IMR-90 (cell line): Measurements from ENCODE around the gene AGT. TPM values are rescaled to one million over a fixed set of nuclear protein-coding genes. Genes with fewer than 3 reads are reported as not detected.

Experiments
- ATAC-seq: fragments of 200-7000 bp; cut with Tn5 transposase; 2 replicates; pipeline ENCODE4 v1.9.1; 2020; ENCODE audit warnings: low read depth, mild to moderate bottlenecking, moderate library complexity
- BruUV-seq: library from RNA; stranded (reverse); fragments of 400-500 nt; replicated peaks from 2 replicates; lab custom pipeline; 2021; lab: Mats Ljungman, UMichigan
- CTCF ChIA-PET: fragments of 300-600 bp; formaldehyde crosslinking; extraction: SDS; loops from one replicate; lab custom pipeline; 2021; ENCODE audit warnings: antibody characterized with exemption; lab: Yijun Ruan, JAX
- POLR2A ChIA-PET: fragments of 300-600 bp; sonication (Branson Sonifier 250); formaldehyde crosslinking; loops from one replicate; lab custom pipeline; 2022; ENCODE audit warnings: antibody characterized with exemption; ENCODE audit not compliant: unreplicated experiment; lab: Charles Lee
- DNase-seq: peaks from one replicate; pipeline ENCODE4 v3.0.0; 2013
- H2AFZ ChIP-seq: replicated peaks from 2 replicates; pipeline ENCODE3; 2013; ENCODE audit warnings: low read length, mild to moderate bottlenecking; ENCODE audit not compliant: poor library complexity
- H2AK5ac ChIP-seq: 2 replicates; pipeline ENCODE4 v1.6.1; 2013; ENCODE audit warnings: low read depth, low read length, inconsistent platforms
- H2AK9ac ChIP-seq: replicated peaks from 2 replicates; pipeline ENCODE3; 2013; ENCODE audit warnings: mild to moderate bottlenecking, low read depth, low read length, moderate library complexity; ENCODE audit not compliant: poor library complexity
- H2BK120ac ChIP-seq: 2 replicates; pipeline ENCODE4 v1.6.1; 2013; ENCODE audit warnings: low read depth, low read length, inconsistent platforms
- H2BK15ac ChIP-seq: 3 replicates; pipeline ENCODE4 v1.6.1; 2013; ENCODE audit warnings: low read depth, low read length, inconsistent platforms
- H2BK20ac ChIP-seq: 2 replicates; pipeline ENCODE4 v1.6.1; 2013; ENCODE audit warnings: low read depth, mild to moderate bottlenecking, inconsistent platforms, low read length, moderate library complexity
- H2BK5ac ChIP-seq: 2 replicates; pipeline ENCODE4 v1.6.1; 2013; ENCODE audit warnings: mild to moderate bottlenecking, low read depth, low read length, inconsistent platforms; ENCODE audit not compliant: poor library complexity, severe bottlenecking
- H3K14ac ChIP-seq: replicated peaks from 2 replicates; pipeline ENCODE4 v1.6.1; 2013; ENCODE audit warnings: low read depth, low read length, inconsistent platforms
- H3K18ac ChIP-seq: 2 replicates; pipeline ENCODE4 v1.6.1; 2013; ENCODE audit warnings: low read depth, low read length, control low read depth
- H3K23ac ChIP-seq: 2 replicates; pipeline ENCODE4 v1.6.1; 2013; ENCODE audit warnings: low read depth, low read length, inconsistent platforms
- H3K27ac ChIP-seq: 2 replicates; pipeline ENCODE4 v1.5.1; 2013; ENCODE audit warnings: mild to moderate bottlenecking, control low read depth, low read length; ENCODE audit not compliant: insufficient read depth
- H3K27me3 ChIP-seq: 2 replicates; pipeline ENCODE4 v1.6.1; 2013; ENCODE audit warnings: low read length; ENCODE audit not compliant: control insufficient read depth, insufficient read depth
- H3K36me3 ChIP-seq: 2 replicates; pipeline ENCODE4 v1.6.1; 2013; ENCODE audit warnings: low read length, mixed read lengths; ENCODE audit not compliant: control insufficient read depth, insufficient read depth
- H3K4ac ChIP-seq: 2 replicates; pipeline ENCODE4 v1.6.1; 2013; ENCODE audit warnings: low read depth, low read length, inconsistent platforms
- H3K4me1 ChIP-seq: 2 replicates; pipeline ENCODE4 v1.6.1; 2013; ENCODE audit warnings: low read length, mixed read lengths; ENCODE audit not compliant: control insufficient read depth, insufficient read depth
- H3K4me2 ChIP-seq: 2 replicates; pipeline ENCODE4 v1.6.1; 2013; ENCODE audit warnings: low read depth, mild to moderate bottlenecking, control low read depth, low read length, moderate library complexity
- H3K4me3 ChIP-seq: 2 replicates; pipeline ENCODE4 v1.5.1; 2013; ENCODE audit warnings: low read depth, mild to moderate bottlenecking, control low read depth, low read length, moderate library complexity; ENCODE audit not compliant: insufficient read depth
- H3K56ac ChIP-seq: 2 replicates; pipeline ENCODE4 v1.6.1; 2013; ENCODE audit warnings: low read length, inconsistent platforms; ENCODE audit not compliant: insufficient read depth; ENCODE audit errors: extremely low read depth
- H3K79me1 ChIP-seq, 2 experiments: 2 replicates each; pipeline ENCODE4 v1.6.1; 2013; ENCODE audit warnings: low read length in 2 of 2, inconsistent platforms in 1 of 2, low read depth in 1 of 2
- H3K9ac ChIP-seq: 2 replicates; pipeline ENCODE4 v1.6.1; 2013; ENCODE audit warnings: low read depth, low read length, control low read depth
- H3K9me1 ChIP-seq: 2 replicates; pipeline ENCODE4 v1.6.1; 2013; ENCODE audit warnings: low read length, inconsistent platforms; ENCODE audit not compliant: insufficient read depth
- H3K9me3 ChIP-seq: 2 replicates; pipeline ENCODE4 v1.6.1; 2013; ENCODE audit warnings: low read length; ENCODE audit not compliant: control insufficient read depth, insufficient read depth
- H4K20me1 ChIP-seq: 2 replicates; pipeline ENCODE4 v1.6.1; 2013; ENCODE audit warnings: low read length, inconsistent platforms; ENCODE audit not compliant: insufficient read depth
- H4K5ac ChIP-seq: 2 replicates; pipeline ENCODE4 v1.6.1; 2013; ENCODE audit warnings: mild to moderate bottlenecking, low read depth, low read length, control low read depth
- H4K8ac ChIP-seq, 2 experiments: 2 replicates each; pipeline ENCODE4 v1.6.1; 2013; ENCODE audit warnings: low read depth in 2 of 2, low read length in 2 of 2, control low read depth in 1 of 2, inconsistent platforms in 1 of 2
- H4K91ac ChIP-seq: 2 replicates; pipeline ENCODE4 v1.6.1; 2013; ENCODE audit warnings: low read depth, low read length, inconsistent platforms; ENCODE audit not compliant: insufficient read depth
- BHLHE40 ChIP-seq: fragments of 150-350 bp; IDR thresholded peaks from 2 replicates; pipeline ENCODE4 v1.6.1; 2016; ENCODE audit warnings: mild to moderate bottlenecking, low read depth, low read length
- CEBPB ChIP-seq: IDR thresholded peaks from 2 replicates; pipeline ENCODE4 v1.6.1; 2012; ENCODE audit warnings: low read depth, low read length, improper control_type of control experiment
- CHD1 ChIP-seq: IDR thresholded peaks from 2 replicates; pipeline ENCODE4 v1.6.1; 2012; ENCODE audit warnings: low read depth, low read length, improper control_type of control experiment
- CTCF ChIP-seq: conservative IDR thresholded peaks from 2 replicates; pipeline ENCODE4 v1.5.1; 2012; ENCODE audit warnings: mild to moderate bottlenecking, low read depth, low read length, improper control_type of control experiment
- ELK1 ChIP-seq: fragments of 150-350 bp; IDR thresholded peaks from 2 replicates; pipeline ENCODE4 v1.6.1; 2016; ENCODE audit warnings: low read depth, mild to moderate bottlenecking, low read length, moderate library complexity, borderline replicate concordance
- FOS ChIP-seq: fragments of 150-350 bp; IDR thresholded peaks from 2 replicates; pipeline ENCODE4 v1.6.1; 2016; ENCODE audit warnings: low read depth, low read length
- MAFK ChIP-seq: IDR thresholded peaks from 2 replicates; pipeline ENCODE4 v1.6.1; 2012; ENCODE audit warnings: low read depth, low read length, improper control_type of control experiment
- MAZ ChIP-seq: IDR thresholded peaks from 2 replicates; pipeline ENCODE4 v1.6.1; 2012; ENCODE audit warnings: low read depth, mild to moderate bottlenecking, low read length, improper control_type of control experiment, moderate library complexity, borderline replicate concordance
- MXI1 ChIP-seq: IDR thresholded peaks from 2 replicates; pipeline ENCODE4 v1.6.1; 2012; ENCODE audit warnings: low read depth, mild to moderate bottlenecking, low read length, moderate library complexity, borderline replicate concordance
- NFE2L2 ChIP-seq: fragments of 150-350 bp; IDR thresholded peaks from 2 replicates; pipeline ENCODE4 v1.6.1; 2016; ENCODE audit warnings: low read depth, mild to moderate bottlenecking, low read length
- POLR2A ChIP-seq: IDR thresholded peaks from 2 replicates; pipeline ENCODE4 v1.6.1; 2012; ENCODE audit warnings: mild to moderate bottlenecking, low read depth, low read length
- RAD21 ChIP-seq: IDR thresholded peaks from 2 replicates; pipeline ENCODE4 v1.6.1; 2012; ENCODE audit warnings: low read length, improper control_type of control experiment
- RCOR1 ChIP-seq: IDR thresholded peaks from 2 replicates; pipeline ENCODE4 v1.6.1; 2012; ENCODE audit warnings: mild to moderate bottlenecking, low read length, improper control_type of control experiment; ENCODE audit not compliant: insufficient replicate concordance
- RFX5 ChIP-seq: IDR thresholded peaks from 2 replicates; pipeline ENCODE4 v1.8.0; 2012; ENCODE audit warnings: low read depth, mild to moderate bottlenecking, low read length, moderate library complexity
- SMC3 ChIP-seq: fragments of 150-350 bp; IDR thresholded peaks from 2 replicates; pipeline ENCODE4 v1.6.1; 2016; ENCODE audit warnings: low read depth, mild to moderate bottlenecking, antibody characterized with exemption, low read length, moderate library complexity
- USF2 ChIP-seq: fragments of 150-350 bp; IDR thresholded peaks from 2 replicates; pipeline ENCODE4 v1.6.1; 2017; ENCODE audit warnings: mild to moderate bottlenecking, antibody characterized with exemption, low read length, low read depth
- WGBS, 2 experiments: methylation state at CpG; one replicate each; pipeline versions ENCODE4 v1.1.5 to v1.1.7; 2013; ENCODE audit warnings: missing lambda C conversion rate in 2 of 2; ENCODE audit not compliant: insufficient read length in 1 of 2; ENCODE audit errors: extremely low coverage in 2 of 2; 5-methylcytosine and 5-hydroxymethylcytosine counted together
- dilution Hi-C: fragments of 300-500 bp; cut with HindIII; formaldehyde crosslinking; loops from one replicate; pipeline ENCODE4 v1.14.3; 2018; ENCODE audit warnings: low sequenced_read_pairs; ENCODE audit not compliant: unreplicated experiment
- in situ Hi-C: fragments of 300-500 bp; cut with MboI; formaldehyde crosslinking; loops from 3 replicates; pipeline ENCODE4 v1.14.3; 2019; ENCODE audit warnings: low sequenced_read_pairs, inconsistent platforms, mixed read lengths
- intact Hi-C: fragments of 100-400 bp; cut with micrococcal nuclease; formaldehyde crosslinking; loops from 2 replicates; pipeline ENCODE4 v1.10.0; 2022
- polyA plus RNA-seq, 3 experiments: library from polyadenylated mRNA; depleted of rRNA; stranded (reverse); fragments of >200 nt; gene quantifications; 2 replicates each; pipeline ENCODE4 v1.2.3, GENCODE V29; 2012; ENCODE audit warnings: low replicate concordance in 1 of 3
- total RNA-seq: library from RNA; depleted of rRNA; stranded (reverse); fragments of >200 nt; gene quantifications from 2 replicates; pipeline ENCODE4 v1.2.3, GENCODE V29; 2012

Gene AGT
- total and polyA plus RNA-seq, 2 of the 4 experiments (the other 2 are of a cell fraction): 0.18 to 0.34 TPM

GRCh38 chr1:230715510-230715909, 1.6 kb upstream of the AGT start:
- H3K23ac ChIP-seq: no peak overlapping the region
- H3K56ac ChIP-seq: no peak overlapping the region
- no peak overlapping the region for H3K27ac ChIP-seq
- no peak overlapping the region for H3K9ac ChIP-seq
- H3K36me3 ChIP-seq: no peaks in the 10 kb centered on the region
- no peak overlapping the region for H3K4me3 ChIP-seq
- no peak overlapping the region for H3K14ac ChIP-seq
- no peak for TF ChIP-seq MAFK
- no peak for TF ChIP-seq CHD1
- TF ChIP-seq CEBPB: no peak
- no peak for TF ChIP-seq RAD21
- TF ChIP-seq USF2: no peak
- no peak for TF ChIP-seq FOS
- TF ChIP-seq MAZ: no peak
- no peak for TF ChIP-seq RFX5
- TF ChIP-seq POLR2A: no peak
- no peak for TF ChIP-seq RCOR1
- no peak for TF ChIP-seq MXI1
- no peak for TF ChIP-seq ELK1
- no peak for TF ChIP-seq BHLHE40
- TF ChIP-seq CTCF: no peak
- no peak for TF ChIP-seq NFE2L2
- no peak for TF ChIP-seq SMC3
- no peak overlapping the region for H4K8ac ChIP-seq
- no peak overlapping the region for H4K91ac ChIP-seq
- no peak overlapping the region for H3K18ac ChIP-seq
- H3K27me3 ChIP-seq: 0 out of 2 replicates have a peak, but pooled peaks cover 2% of the 10 kb centered on the region
- no peak overlapping the region for H2BK120ac ChIP-seq
- no peak overlapping the region for H2BK20ac ChIP-seq
- H3K4me1 ChIP-seq: peaks cover 11% of the 10 kb centered on the region
- WGBS, 2 experiments: no CpG with 5 or more reads among the region's 3 CpGs
- H2BK15ac ChIP-seq: no peak overlapping the region
- no peak overlapping the region for H3K4me2 ChIP-seq
- no peak overlapping the region for H4K5ac ChIP-seq
- H3K9me1 ChIP-seq: peaks cover 4% of the 10 kb centered on the region; the same call in 1 of the 2 replicates
- POLR2A ChIA-PET: no interaction called here
- in situ Hi-C loops (no loop called here), intact Hi-C loops (no loop called here), dilution Hi-C loops (no loop called here)
- no peaks in the 10 kb centered on the region for H4K20me1 ChIP-seq
- CTCF ChIA-PET: no interaction called here
- DNase-seq (no peak), ATAC-seq (no peak)
- H3K79me1 ChIP-seq: no peaks in the 10 kb centered on the region
- BruUV-seq: no TSS peak
- no peak overlapping the region for H2AFZ ChIP-seq
- no peak overlapping the region for H2AK5ac ChIP-seq
- no peak overlapping the region for H2BK5ac ChIP-seq
- no peak overlapping the region for H2AK9ac ChIP-seq
- no peaks in the 10 kb centered on the region for H3K9me3 ChIP-seq
- H3K4ac ChIP-seq: no peak overlapping the region
